ENCODE measurements around the gene NOL3.

NOL3 gene

DNA sequence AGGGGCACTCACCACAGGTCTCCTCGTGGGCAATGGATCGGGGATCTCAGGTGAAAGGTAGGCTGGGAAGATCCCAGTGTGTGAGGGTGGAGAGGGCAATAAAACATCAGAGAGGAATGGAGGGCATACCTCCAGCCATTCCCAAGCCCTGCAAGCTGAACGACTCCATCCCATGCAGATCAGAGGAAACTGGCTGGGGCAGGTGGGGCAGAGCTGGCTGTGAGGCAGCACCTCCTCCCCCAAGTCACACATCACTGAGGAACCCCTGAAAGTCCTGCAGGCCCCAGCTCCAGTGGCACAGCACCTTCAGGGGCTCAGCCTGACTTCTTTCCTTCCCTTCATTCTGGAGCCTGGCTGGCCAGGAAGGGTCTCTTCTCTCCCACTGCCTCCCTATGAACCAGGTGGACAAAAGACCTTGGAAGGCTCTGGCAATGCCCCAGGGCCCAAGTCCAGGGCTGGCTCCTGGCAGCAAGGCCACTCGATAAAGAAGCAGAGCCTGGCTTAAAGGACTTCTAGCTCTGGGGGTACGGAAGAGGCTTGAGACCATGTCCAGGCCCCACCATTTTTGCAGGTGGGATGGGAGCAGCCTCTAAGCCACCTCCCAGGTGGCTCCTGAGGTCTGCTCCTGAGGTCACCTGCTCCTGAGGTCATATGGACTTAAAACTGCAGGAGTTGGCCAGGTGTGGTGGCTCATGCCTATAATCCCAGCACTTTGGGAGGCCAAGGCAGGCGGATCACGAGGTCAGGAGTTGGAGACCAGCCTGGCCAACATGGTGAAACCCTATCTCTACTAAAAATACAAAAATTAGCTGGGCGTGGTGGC is 43.1 kb downstream of the NOL3 start:
- H3K9ac ChIP-seq (ENCODE audit: low read depth, low read length): no peak overlapping the region
- peaks cover 42% of the 10 kb centered on the region for H3K27me3 ChIP-seq (ENCODE audit: insufficient read depth, low read length)
- no peaks in the 10 kb centered on the region for H3K36me3 ChIP-seq (ENCODE audit: insufficient read depth, low read depth, low read length)
- H3K4me3 ChIP-seq (ENCODE audit: low read length): no peak overlapping the region
- no peaks in the 10 kb centered on the region for H3K9me3 ChIP-seq (ENCODE audit: insufficient read depth, low read depth, low read length)
- H3K4me1 ChIP-seq (ENCODE audit: insufficient read depth, low read length): no peaks in the 10 kb centered on the region
- no peak overlapping the region for H3K27ac ChIP-seq (ENCODE audit: low read length)

DNA sequence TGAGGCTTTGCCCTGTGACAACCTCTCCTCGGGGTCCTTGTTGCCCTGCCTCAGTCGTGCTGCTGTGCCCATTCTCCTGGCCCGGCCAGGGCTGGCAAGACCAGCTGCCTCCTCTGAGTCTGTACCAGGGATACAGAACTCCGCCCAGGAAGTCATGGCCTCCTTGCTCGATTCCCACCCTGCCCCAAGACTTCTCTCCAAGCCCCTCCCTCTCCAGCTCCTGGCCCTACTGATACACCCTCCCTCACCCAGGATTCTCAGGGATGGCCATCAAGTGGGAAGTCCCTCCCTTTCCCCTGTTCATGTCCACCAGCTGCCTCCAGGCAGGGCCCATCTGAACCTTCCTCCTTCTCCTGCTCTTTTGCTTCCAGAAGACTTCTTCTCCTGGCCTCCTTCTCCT is 45.4 kb downstream of the NOL3 start:
- Histone ChIP-seq H3K36me3 (ENCODE audit: insufficient read depth, low read depth, low read length) (no peaks in the 10 kb centered on the region), H3K27me3 (ENCODE audit: insufficient read depth, low read length) (peaks cover 42% of the 10 kb centered on the region), H3K4me3 (ENCODE audit: low read length) (no peak overlapping the region), H3K9me3 (ENCODE audit: insufficient read depth, low read depth, low read length) (no peaks in the 10 kb centered on the region), H3K27ac (ENCODE audit: low read length) (no peak overlapping the region), H3K9ac (ENCODE audit: low read depth, low read length) (no peak overlapping the region), H3K4me1 (ENCODE audit: insufficient read depth, low read length) (no peaks in the 10 kb centered on the region)

DNA sequence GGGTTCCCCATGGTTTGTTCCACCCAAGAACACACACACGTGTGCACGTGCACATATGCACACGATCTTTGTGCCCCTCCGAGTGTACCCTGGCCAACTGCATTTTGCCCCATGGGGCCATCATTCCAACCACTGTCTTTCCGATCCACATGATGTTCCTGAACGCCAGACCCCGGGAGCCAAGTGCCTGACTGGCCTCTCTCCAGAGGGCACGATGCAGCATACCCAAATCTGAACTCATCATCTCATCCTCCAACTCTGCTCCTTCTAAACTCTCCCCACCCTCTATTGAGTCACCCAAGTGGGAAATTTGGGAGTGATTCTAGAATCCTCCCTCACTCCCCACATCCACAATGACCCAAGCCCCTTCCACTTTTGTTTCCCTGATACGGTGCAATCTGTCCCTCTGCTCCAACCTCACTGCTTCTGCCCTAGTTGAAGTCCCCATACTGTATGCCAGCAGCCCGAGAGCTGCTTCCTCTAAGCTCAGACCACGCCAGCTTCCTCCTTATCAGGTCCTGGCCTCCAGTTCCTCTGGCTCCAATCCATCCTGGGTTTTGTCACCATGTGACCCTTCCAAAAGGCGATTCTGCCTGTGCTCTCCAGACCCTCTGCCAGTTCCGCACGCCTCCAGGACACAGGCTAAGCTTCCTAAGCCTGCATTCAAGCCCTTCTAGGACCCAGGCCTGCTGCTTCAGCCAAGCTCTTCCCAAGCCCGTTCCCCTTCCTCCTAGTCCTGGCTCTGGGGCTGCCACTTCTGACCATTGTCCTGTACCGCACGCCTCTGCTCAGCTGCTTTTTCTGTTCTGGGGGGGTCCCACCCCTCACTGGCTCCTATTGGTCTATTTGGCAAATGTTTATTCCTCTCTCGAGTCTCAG is 46.5 kb downstream of the NOL3 start:
- Histone ChIP-seq H3K4me1 (ENCODE audit: insufficient read depth, low read length) (no peaks in the 10 kb centered on the region), H3K27ac (ENCODE audit: low read length) (no peak overlapping the region), H3K27me3 (ENCODE audit: insufficient read depth, low read length) (peaks cover 36% of the 10 kb centered on the region)

DNA sequence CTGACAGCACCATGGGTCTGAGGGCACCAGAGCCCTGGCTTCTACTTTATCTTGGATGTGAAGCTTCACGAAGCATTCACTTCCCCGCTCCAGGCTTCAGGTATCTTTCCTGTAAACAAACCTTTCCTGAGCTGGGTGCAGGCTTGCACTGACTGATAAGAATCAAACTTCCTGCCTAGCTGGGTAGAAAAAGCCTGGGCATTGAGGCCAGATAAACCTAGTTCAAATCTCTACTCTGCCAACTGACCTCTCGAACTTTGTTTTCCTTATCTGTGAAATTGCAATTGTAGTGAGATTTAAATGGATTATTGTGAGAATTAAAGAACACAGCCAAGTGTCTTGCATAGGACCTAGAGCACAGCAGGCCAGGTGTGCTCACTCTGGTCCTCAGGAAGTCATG is 53.7 kb downstream of the NOL3 start:
- Histone ChIP-seq H3K4me3 (ENCODE audit: low read length) (no peak overlapping the region), H3K27ac (ENCODE audit: low read length) (no peak overlapping the region), H3K9ac (ENCODE audit: low read depth, low read length) (no peak overlapping the region), H3K9me3 (ENCODE audit: insufficient read depth, low read depth, low read length) (no peaks in the 10 kb centered on the region), H3K27me3 (ENCODE audit: insufficient read depth, low read length) (peaks cover 5% of the 10 kb centered on the region; the same call in 1 of the 2 replicates), H3K4me1 (ENCODE audit: insufficient read depth, low read length) (no peaks in the 10 kb centered on the region; the same call in 1 of the 2 replicates), H3K36me3 (ENCODE audit: insufficient read depth, low read depth, low read length) (peaks cover 10% of the 10 kb centered on the region)

More for the DNA sequence above, 46.5 kb downstream of the NOL3 start:
- Histone ChIP-seq H3K36me3 (ENCODE audit: insufficient read depth, low read depth, low read length) (no peaks in the 10 kb centered on the region), H3K9me3 (ENCODE audit: insufficient read depth, low read depth, low read length) (no peaks in the 10 kb centered on the region), H3K4me3 (ENCODE audit: low read length) (no peak overlapping the region), H3K9ac (ENCODE audit: low read depth, low read length) (no peak overlapping the region)
